Activated T-cell treated with anti-CD3 and anti-CD28 coated beads, Interleukin-2, amount 50 U/mL, for 24 hours (primary cell): ENCODE measurements around the gene HSPB7.
A peak's percentile ranks its signal among the peaks of the same experiment; 100 is the strongest.
"Not testable (repeated sequence)": the region's sequence is repeated elsewhere in the genome, so short reads cannot be mapped to it uniquely, and the experiment has no call there.

Experiments used
- DNase-seq: peaks from one replicate; pipeline ENCODE4 v3.0.0-alpha.2; 2020
- H3K27ac Mint-ChIP-seq: 2 replicates; pipeline ENCODE4 v1.8.0; 2020; ENCODE audit warnings: mild to moderate bottlenecking, mixed read lengths
- H3K27me3 Mint-ChIP-seq: 2 replicates; pipeline ENCODE4 v1.8.0; 2020; ENCODE audit warnings: mixed read lengths
- H3K36me3 Mint-ChIP-seq: 2 replicates; pipeline ENCODE4 v1.8.0; 2020; ENCODE audit warnings: low read depth, mixed read lengths
- H3K4me1 Mint-ChIP-seq: 2 replicates; pipeline ENCODE4 v1.8.0; 2020; ENCODE audit warnings: low read depth, mixed read lengths
- H3K4me3 Mint-ChIP-seq: 2 replicates; pipeline ENCODE4 v1.8.0; 2020; ENCODE audit warnings: mild to moderate bottlenecking, moderate library complexity, mixed read lengths
- H3K9me3 Mint-ChIP-seq: 2 replicates; pipeline ENCODE4 v1.8.0; 2020; ENCODE audit warnings: mixed read lengths

The HSPB7 gene

GRCh38 chr1:15994081-15994480, 23.8 kb downstream of the HSPB7 start:
- no peak overlapping the region for H3K27ac Mint-ChIP-seq
- no peaks in the 10 kb centered on the region for H3K36me3 Mint-ChIP-seq
- H3K9me3 Mint-ChIP-seq: no peaks in the 10 kb centered on the region
- H3K4me1 Mint-ChIP-seq: no peaks in the 10 kb centered on the region
- H3K4me3 Mint-ChIP-seq: no peak overlapping the region
- no peak for DNase-seq
- no peaks in the 10 kb centered on the region for H3K27me3 Mint-ChIP-seq

- no peaks in the 10 kb centered on the region for H3K4me1 Mint-ChIP-seq
- no peaks in the 10 kb centered on the region for H3K27me3 Mint-ChIP-seq
- no peaks in the 10 kb centered on the region for H3K9me3 Mint-ChIP-seq
- no peak overlapping the region for H3K27ac Mint-ChIP-seq
- no peak overlapping the region for H3K4me3 Mint-ChIP-seq
- DNase-seq: no peak
- no peaks in the 10 kb centered on the region for H3K36me3 Mint-ChIP-seq
These were observed 24.2 kb downstream of the HSPB7 start for GRCh38 chr1:15993666-15994065.

- no peak overlapping the region for H3K27ac Mint-ChIP-seq
- H3K4me1 Mint-ChIP-seq: no peaks in the 10 kb centered on the region
- no peaks in the 10 kb centered on the region for H3K9me3 Mint-ChIP-seq
- DNase-seq: no peak
- no peaks in the 10 kb centered on the region for H3K27me3 Mint-ChIP-seq
- no peak overlapping the region for H3K4me3 Mint-ChIP-seq
- no peaks in the 10 kb centered on the region for H3K36me3 Mint-ChIP-seq
These were observed 25.0 kb downstream of the HSPB7 start for GRCh38 chr1:15992582-15993500.

GRCh38 chr1:15992187-15992553, 25.7 kb downstream of the HSPB7 start:
- DNase-seq: no peak
- Mint-ChIP-seq H3K27ac (no peak overlapping the region), H3K4me1 (no peaks in the 10 kb centered on the region), H3K9me3 (no peaks in the 10 kb centered on the region), H3K4me3 (no peak overlapping the region), H3K27me3 (no peaks in the 10 kb centered on the region), H3K36me3 (no peaks in the 10 kb centered on the region)

GRCh38 chr1:15991427-15992186, 26.2 kb downstream of the HSPB7 start:
- DNase-seq: no peak
- Mint-ChIP-seq H3K27ac (no peak overlapping the region), H3K9me3 (no peaks in the 10 kb centered on the region), H3K27me3 (no peaks in the 10 kb centered on the region), H3K4me1 (no peaks in the 10 kb centered on the region), H3K36me3 (no peaks in the 10 kb centered on the region), H3K4me3 (no peak overlapping the region)

GRCh38 chr1:15989776-15990175, 28.1 kb downstream of the HSPB7 start:
- Mint-ChIP-seq H3K27ac (no peak overlapping the region), H3K4me3 (no peak overlapping the region)

GRCh38 chr1:15988856-15989736, 28.7 kb downstream of the HSPB7 start:
- DNase-seq: no peak
- H3K36me3 Mint-ChIP-seq: no peaks in the 10 kb centered on the region
- peaks cover 18% of the 10 kb centered on the region for H3K4me1 Mint-ChIP-seq
- no peak overlapping the region for H3K4me3 Mint-ChIP-seq
- no peaks in the 10 kb centered on the region for H3K9me3 Mint-ChIP-seq
- H3K27me3 Mint-ChIP-seq: no peaks in the 10 kb centered on the region
- H3K27ac Mint-ChIP-seq: no peak overlapping the region

More at GRCh38 chr1:15989776-15990175, 28.1 kb downstream of the HSPB7 start:
- no peaks in the 10 kb centered on the region for H3K36me3 Mint-ChIP-seq
- no peaks in the 10 kb centered on the region for H3K9me3 Mint-ChIP-seq
- DNase-seq: no peak
- H3K4me1 Mint-ChIP-seq: peaks cover 11% of the 10 kb centered on the region
- no peaks in the 10 kb centered on the region for H3K27me3 Mint-ChIP-seq

- H3K27ac Mint-ChIP-seq: peak overlapping the region; percentile 77
- no peak overlapping the region for H3K4me3 Mint-ChIP-seq
- peaks cover 27% of the 10 kb centered on the region for H3K4me1 Mint-ChIP-seq
- no peaks in the 10 kb centered on the region for H3K9me3 Mint-ChIP-seq
- no peaks in the 10 kb centered on the region for H3K27me3 Mint-ChIP-seq
- no peak for DNase-seq
- H3K36me3 Mint-ChIP-seq: no peaks in the 10 kb centered on the region
These were observed 32.1 kb downstream of the HSPB7 start for GRCh38 chr1:15985611-15986297.

- Mint-ChIP-seq H3K36me3 (no peaks in the 10 kb centered on the region), H3K4me3 (no peak overlapping the region), H3K27ac (no peak overlapping the region), H3K9me3 (no peaks in the 10 kb centered on the region), H3K4me1 (peaks cover 27% of the 10 kb centered on the region), H3K27me3 (no peaks in the 10 kb centered on the region)
- DNase-seq: no peak
These were observed 34.6 kb downstream of the HSPB7 start for GRCh38 chr1:15983275-15983674.

- no peak overlapping the region for H3K27ac Mint-ChIP-seq
- no peak for DNase-seq
- H3K36me3 Mint-ChIP-seq: no peaks in the 10 kb centered on the region
- H3K4me3 Mint-ChIP-seq: no peak overlapping the region
- H3K4me1 Mint-ChIP-seq: peaks cover 30% of the 10 kb centered on the region
- H3K9me3 Mint-ChIP-seq: no peaks in the 10 kb centered on the region
- no peaks in the 10 kb centered on the region for H3K27me3 Mint-ChIP-seq
These were observed 36.2 kb downstream of the HSPB7 start for GRCh38 chr1:15981679-15982078.

- H3K4me3 Mint-ChIP-seq, H3K27ac Mint-ChIP-seq, H3K27me3 Mint-ChIP-seq, H3K9me3 Mint-ChIP-seq, DNase-seq: not testable (repeated sequence)
- H3K4me1 Mint-ChIP-seq: peaks cover 33% of the 10 kb centered on the region
- H3K36me3 Mint-ChIP-seq: peaks cover 18% of the 10 kb centered on the region
These were observed 39.9 kb downstream of the HSPB7 start for GRCh38 chr1:15977947-15978346.

- Mint-ChIP-seq H3K9me3 (no peaks in the 10 kb centered on the region), H3K27ac (peak within 1 kb of the TSS; percentile 96), H3K4me3 (peak within 1 kb of the TSS; percentile 91), H3K36me3 (peaks cover 34% of the 10 kb centered on the region), H3K4me1 (peaks cover 46% of the 10 kb centered on the region), H3K27me3 (no peaks in the 10 kb centered on the region)
- peak; percentile 97 for DNase-seq
These were observed 41.8 kb downstream of the HSPB7 start, which contains the start of gene ZBTB17 for GRCh38 chr1:15975805-15976680. Gene ZBTB17, minus strand, starts transcription at chr1:15976101. Its CDS starts 27,606 bp downstream, at chr1:15948495.

GRCh38 chr1:15975358-15975804, 42.5 kb downstream of the HSPB7 start:
- Mint-ChIP-seq H3K36me3 (peaks cover 40% of the 10 kb centered on the region), H3K4me3 (peak overlapping the region; percentile 91), H3K4me1 (peaks cover 52% of the 10 kb centered on the region), H3K9me3 (no peaks in the 10 kb centered on the region), H3K27me3 (no peaks in the 10 kb centered on the region), H3K27ac (peak overlapping the region; percentile 96)
- DNase-seq: peak; percentile 88
